RWPE2 (cell line): Measurements from ENCODE around the gene SFRP2.

Experiments used
- ATAC-seq: fragments of 200-7000 bp; cut with Tn5 transposase; 3 replicates; pipeline ENCODE4 v1.9.1; 2021; ENCODE audit warnings: low read depth
- DNase-seq: peaks from one replicate; pipeline ENCODE4 v3.0.0-alpha.2; 2020; ENCODE audit warnings: low spot score
- H3K27ac ChIP-seq: fragments of 450-650 bp; 2 replicates; pipeline ENCODE4 v1.5.1; 2017; ENCODE audit warnings: mild to moderate bottlenecking; ENCODE audit not compliant: poor library complexity, severe bottlenecking
- H3K27me3 ChIP-seq: fragments of 250-450 bp; sonication (Bioruptor Pico); 2 replicates; pipeline ENCODE4 v1.5.1; 2021; ENCODE audit warnings: mild to moderate bottlenecking, moderate library complexity; ENCODE audit not compliant: insufficient read depth, poor library complexity, severe bottlenecking
- H3K36me3 ChIP-seq: fragments of 250-450 bp; sonication (Bioruptor Pico); 2 replicates; pipeline ENCODE4 v1.5.1; 2020; ENCODE audit warnings: low read depth, mild to moderate bottlenecking, moderate library complexity
- H3K4me1 ChIP-seq: fragments of 250-450 bp; sonication (Bioruptor Pico); 2 replicates; pipeline ENCODE4 v1.5.1; 2021; ENCODE audit warnings: mild to moderate bottlenecking, moderate library complexity; ENCODE audit not compliant: insufficient read depth, poor library complexity, severe bottlenecking
- H3K4me3 ChIP-seq: fragments of 250-450 bp; sonication (Bioruptor Pico); 2 replicates; pipeline ENCODE4 v1.5.1; 2021; ENCODE audit warnings: mild to moderate bottlenecking, moderate library complexity; ENCODE audit not compliant: severe bottlenecking
- H3K9me3 ChIP-seq: fragments of 250-450 bp; sonication (Bioruptor Pico); 2 replicates; pipeline ENCODE4 v1.5.1; 2021; ENCODE audit warnings: mild to moderate bottlenecking, moderate library complexity; ENCODE audit not compliant: severe bottlenecking
- CTCF ChIP-seq: fragments of 450-650 bp; IDR thresholded peaks from one replicate; pipeline ENCODE4 v1.5.1; 2017; ENCODE audit warnings: mild to moderate bottlenecking, moderate library complexity; ENCODE audit not compliant: poor library complexity, severe bottlenecking

SFRP2 gene

GRCh38 chr4:153741541-153741940 lies 47.3 kb downstream of the SFRP2 start:
- H3K27me3 ChIP-seq, result no peaks in the 10 kb centered on the region
- no peak overlapping the region for H3K27ac ChIP-seq
- ATAC-seq (no peak), DNase-seq (no peak)
- TF ChIP-seq CTCF, result no peak
- H3K4me3 ChIP-seq, result no peak overlapping the region
- H3K36me3 ChIP-seq, result no peaks in the 10 kb centered on the region
- no peaks in the 10 kb centered on the region for H3K9me3 ChIP-seq
- H3K4me1 ChIP-seq, result no peaks in the 10 kb centered on the region

GRCh38 chr4:153735906-153736461 lies 52.9 kb downstream of the SFRP2 start:
- Histone ChIP-seq H3K4me3 (no peak overlapping the region), H3K36me3 (no peaks in the 10 kb centered on the region), H3K27me3 (no peaks in the 10 kb centered on the region), H3K9me3 (no peaks in the 10 kb centered on the region), H3K4me1 (peaks cover 10% of the 10 kb centered on the region), H3K27ac (no peak overlapping the region)
- DNase-seq (no peak), ATAC-seq (no peak)
- TF ChIP-seq CTCF, result no peak

- H3K4me1 ChIP-seq, result peaks cover 10% of the 10 kb centered on the region
- no peak for DNase-seq
- no peak overlapping the region for H3K4me3 ChIP-seq
- no peaks in the 10 kb centered on the region for H3K27me3 ChIP-seq
- no peaks in the 10 kb centered on the region for H3K9me3 ChIP-seq
- no peak for TF ChIP-seq CTCF
- H3K27ac ChIP-seq, result no peak overlapping the region
- no peak for ATAC-seq
- H3K36me3 ChIP-seq, result no peaks in the 10 kb centered on the region
These were observed 55.0 kb downstream of the SFRP2 start for GRCh38 chr4:153733751-153734448.

- DNase-seq, result no peak
- peaks cover 10% of the 10 kb centered on the region for H3K4me1 ChIP-seq
These were observed 57.6 kb downstream of the SFRP2 start for GRCh38 chr4:153731239-153731638.

More at GRCh38 chr4:153731239-153731638, 57.6 kb downstream of the SFRP2 start:
- ATAC-seq, result peak; percentile 93
- no peaks in the 10 kb centered on the region for H3K9me3 ChIP-seq
- H3K36me3 ChIP-seq, result no peaks in the 10 kb centered on the region
- H3K27me3 ChIP-seq, result no peaks in the 10 kb centered on the region
- H3K4me3 ChIP-seq, result no peak overlapping the region
- no peak for TF ChIP-seq CTCF
- peak overlapping the region; percentile 61 for H3K27ac ChIP-seq
